Endodermal cell (in vitro differentiated cells): ENCODE measurements around the gene SERPINA5. TPM values are rescaled to one million over a fixed set of nuclear protein-coding genes. Genes with fewer than 3 reads are reported as not detected.
"Not testable (repeated sequence)": the region's sequence is repeated elsewhere in the genome, so short reads cannot be mapped to it uniquely, and the experiment has no call there.

ENCODE experiments used
- DNase-seq: peaks from one replicate; pipeline ENCODE4 v3.0.0-alpha.2; 2017
- H3K27ac ChIP-seq: 2 replicates; pipeline ENCODE4 v1.5.1; 2013; ENCODE audit warnings: mild to moderate bottlenecking, low read depth, low read length, moderate library complexity
- H3K27me3 ChIP-seq: 2 replicates; pipeline ENCODE4 v1.6.1; 2013; ENCODE audit warnings: mild to moderate bottlenecking, low read length, moderate library complexity; ENCODE audit not compliant: insufficient read depth, control insufficient read depth, poor library complexity, severe bottlenecking
- H3K36me3 ChIP-seq: 2 replicates; pipeline ENCODE4 v1.7.0; 2013; ENCODE audit warnings: mild to moderate bottlenecking, low read length, moderate library complexity; ENCODE audit not compliant: control insufficient read depth, insufficient read depth
- H3K4me1 ChIP-seq: one replicate; pipeline ENCODE4 v1.7.0; 2013; ENCODE audit warnings: low read length; ENCODE audit not compliant: control insufficient read depth, insufficient read depth
- H3K4me3 ChIP-seq: 2 replicates; pipeline ENCODE4 v1.5.1; 2013; ENCODE audit warnings: mild to moderate bottlenecking, low read length, moderate library complexity
- H3K9ac ChIP-seq: 2 replicates; pipeline ENCODE4 v1.6.1; 2013; ENCODE audit warnings: mild to moderate bottlenecking, low read length, moderate library complexity; ENCODE audit not compliant: poor library complexity, severe bottlenecking; ENCODE audit errors: extremely low read depth
- H3K9me3 ChIP-seq: 2 replicates; pipeline ENCODE4 v1.6.1; 2013; ENCODE audit warnings: mild to moderate bottlenecking, low read length, moderate library complexity; ENCODE audit not compliant: control insufficient read depth
- H3K27ac Mint-ChIP-seq: 2 replicates; pipeline ENCODE4 v1.8.0; 2020; ENCODE audit warnings: mixed read lengths
- H3K27me3 Mint-ChIP-seq: 2 replicates; pipeline ENCODE4 v1.8.0; 2021; ENCODE audit warnings: mild to moderate bottlenecking, mixed read lengths; ENCODE audit not compliant: insufficient read depth
- H3K36me3 Mint-ChIP-seq: 2 replicates; pipeline ENCODE4 v1.8.0; 2020; ENCODE audit warnings: low read depth, mixed read lengths
- H3K4me1 Mint-ChIP-seq: 2 replicates; pipeline ENCODE4 v1.8.0; 2020; ENCODE audit warnings: mixed read lengths
- H3K4me3 Mint-ChIP-seq: 2 replicates; pipeline ENCODE4 v1.8.0; 2020; ENCODE audit warnings: mild to moderate bottlenecking, moderate library complexity, mixed read lengths
- H3K9me3 Mint-ChIP-seq: 2 replicates; pipeline ENCODE4 v1.8.0; 2020; ENCODE audit warnings: mild to moderate bottlenecking, mixed read lengths
- WGBS, 2 experiments: methylation state at CpG; one replicate each; pipeline versions ENCODE4 v1.1.5 to v1.1.7; 2013; ENCODE audit warnings: missing lambda C conversion rate in 2 of 2, mixed read lengths in 1 of 2; ENCODE audit not compliant: insufficient coverage in 1 of 2, insufficient read length in 1 of 2; 5-methylcytosine and 5-hydroxymethylcytosine counted together
- total RNA-seq, 2 donors: library from RNA; stranded (reverse); fragmentation: NEBNext Ultra II Directional in 1 of 2; extraction: Animal tissue kit (Norgen Biotek cat#: 25700) in 1 of 2; gene quantifications; 2 replicates in 1 of 2; 3 replicates in 1 of 2; pipeline ENCODE4 v1.2.1, GENCODE V29; 2021
- TF ChIP-seq, protein P1 (sequence below): fragments of 200-600 bp; sonication (generic); conservative IDR thresholded peaks from 2 replicates; pipeline ENCODE4 v1.5.0; 2021; ENCODE audit warnings: antibody characterized with exemption, mild to moderate bottlenecking

SERPINA5 gene
- total RNA-seq, 2 donors from 2014 or later: 1.5 to 2.8 TPM

GRCh38 chr14:94602722-94603121 is 21.5 kb downstream of the SERPINA5 start:
- no peak for DNase-seq
- H3K4me3 ChIP-seq: no peak overlapping the region
- H3K4me3 Mint-ChIP-seq: no peak overlapping the region
- H3K9ac ChIP-seq: no peak overlapping the region
- no peak overlapping the region for H3K27ac Mint-ChIP-seq
- no peaks in the 10 kb centered on the region for H3K9me3 ChIP-seq
- no peaks in the 10 kb centered on the region for H3K36me3 Mint-ChIP-seq
- H3K27ac ChIP-seq: no peak overlapping the region
- no peaks in the 10 kb centered on the region for H3K9me3 Mint-ChIP-seq
- H3K4me1 Mint-ChIP-seq: peaks cover 26% of the 10 kb centered on the region
- H3K4me1 ChIP-seq: peaks cover 12% of the 10 kb centered on the region
- H3K27me3 ChIP-seq: no peaks in the 10 kb centered on the region
- WGBS, 2 experiments: 82 to 88% methylated on average over 5 of the region's 5 CpGs
- TF ChIP-seq, protein P1, sequence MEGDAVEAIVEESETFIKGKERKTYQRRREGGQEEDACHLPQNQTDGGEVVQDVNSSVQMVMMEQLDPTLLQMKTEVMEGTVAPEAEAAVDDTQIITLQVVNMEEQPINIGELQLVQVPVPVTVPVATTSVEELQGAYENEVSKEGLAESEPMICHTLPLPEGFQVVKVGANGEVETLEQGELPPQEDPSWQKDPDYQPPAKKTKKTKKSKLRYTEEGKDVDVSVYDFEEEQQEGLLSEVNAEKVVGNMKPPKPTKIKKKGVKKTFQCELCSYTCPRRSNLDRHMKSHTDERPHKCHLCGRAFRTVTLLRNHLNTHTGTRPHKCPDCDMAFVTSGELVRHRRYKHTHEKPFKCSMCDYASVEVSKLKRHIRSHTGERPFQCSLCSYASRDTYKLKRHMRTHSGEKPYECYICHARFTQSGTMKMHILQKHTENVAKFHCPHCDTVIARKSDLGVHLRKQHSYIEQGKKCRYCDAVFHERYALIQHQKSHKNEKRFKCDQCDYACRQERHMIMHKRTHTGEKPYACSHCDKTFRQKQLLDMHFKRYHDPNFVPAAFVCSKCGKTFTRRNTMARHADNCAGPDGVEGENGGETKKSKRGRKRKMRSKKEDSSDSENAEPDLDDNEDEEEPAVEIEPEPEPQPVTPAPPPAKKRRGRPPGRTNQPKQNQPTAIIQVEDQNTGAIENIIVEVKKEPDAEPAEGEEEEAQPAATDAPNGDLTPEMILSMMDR: no peak
- no peaks in the 10 kb centered on the region for H3K36me3 ChIP-seq
- H3K27me3 Mint-ChIP-seq: peaks cover 6% of the 10 kb centered on the region

- Mint-ChIP-seq H3K4me3 (no peak overlapping the region), H3K27me3 (peaks cover 8% of the 10 kb centered on the region), H3K9me3 (peaks cover 3% of the 10 kb centered on the region), H3K36me3 (no peaks in the 10 kb centered on the region), H3K27ac (no peak overlapping the region), H3K4me1 (peaks cover 13% of the 10 kb centered on the region)
- TF ChIP-seq, protein P1: no peak
- DNase-seq: no peak
- no peaks in the 10 kb centered on the region for H3K27me3 ChIP-seq
- H3K9me3 ChIP-seq: no peaks in the 10 kb centered on the region
- peaks cover 2% of the 10 kb centered on the region for H3K4me1 ChIP-seq
- WGBS, 2 experiments: 86 to 96% methylated on average over 2 to 3 of the region's 3 CpGs
- no peak overlapping the region for H3K27ac ChIP-seq
- no peaks in the 10 kb centered on the region for H3K36me3 ChIP-seq
- H3K4me3 ChIP-seq: no peak overlapping the region
- H3K9ac ChIP-seq: no peak overlapping the region
Measured at GRCh38 chr14:94605361-94605760, 24.1 kb downstream of the SERPINA5 start.

DNA sequence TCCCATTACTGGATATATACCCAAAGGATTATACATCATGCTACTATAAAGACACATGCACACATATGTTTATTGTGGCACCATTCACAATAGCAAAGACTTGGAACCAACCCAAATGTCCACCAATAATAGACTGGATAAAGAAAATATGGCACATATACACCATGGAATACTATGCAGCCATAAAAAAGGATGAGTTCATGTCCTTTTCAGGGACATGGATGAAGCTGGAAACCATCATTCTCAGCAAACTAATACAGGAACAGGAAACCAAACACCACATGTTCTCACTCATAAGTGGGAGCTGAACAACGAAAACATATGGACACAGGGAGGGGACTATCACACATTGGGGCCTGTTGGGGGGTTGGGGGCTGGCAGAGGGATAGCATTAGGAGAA is 27.7 kb downstream of the SERPINA5 start:
- H3K27me3 Mint-ChIP-seq, H3K4me1 Mint-ChIP-seq: not testable (repeated sequence)
- WGBS, 2 experiments: 92% methylated on average over 1 of the region's 1 CpG; no CpG with 5 or more reads in 1 of the 2 experiments

DNA sequence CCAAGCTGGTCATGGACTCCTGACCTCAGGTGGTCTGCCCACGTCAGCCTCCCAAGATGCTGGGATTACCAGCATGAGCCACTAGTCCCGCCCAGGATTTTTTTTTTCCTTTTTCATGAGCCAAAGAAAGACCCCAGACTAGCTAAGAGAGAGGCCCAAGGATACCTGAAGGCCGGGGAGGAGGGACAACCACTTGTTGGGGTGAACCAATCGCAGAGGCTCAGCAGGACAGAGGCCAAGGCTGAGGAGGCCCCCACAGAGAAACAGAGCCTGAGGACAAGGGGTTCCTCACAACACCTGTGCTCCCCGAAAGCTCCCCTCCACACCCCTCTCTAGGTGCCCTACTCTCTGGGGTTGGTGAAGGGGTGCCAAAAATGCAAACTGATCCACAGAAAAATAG is 30.0 kb downstream of the SERPINA5 start:
- TF ChIP-seq, protein P1: no peak
- H3K4me1 Mint-ChIP-seq: peaks cover 6% of the 10 kb centered on the region
- H3K9me3 ChIP-seq: no peaks in the 10 kb centered on the region
- H3K36me3 ChIP-seq: no peaks in the 10 kb centered on the region
- peaks cover 3% of the 10 kb centered on the region for H3K9me3 Mint-ChIP-seq
- no peak overlapping the region for H3K4me3 ChIP-seq
- no peak overlapping the region for H3K9ac ChIP-seq
- DNase-seq: no peak
- no peaks in the 10 kb centered on the region for H3K27me3 ChIP-seq
- 94 to 95% methylated on average over 3 to 5 of the region's 5 CpGs for WGBS, 2 experiments
- peaks cover 8% of the 10 kb centered on the region for H3K27me3 Mint-ChIP-seq
- H3K4me3 Mint-ChIP-seq: no peak overlapping the region
- H3K4me1 ChIP-seq: no peaks in the 10 kb centered on the region
- H3K27ac ChIP-seq: no peak overlapping the region
- H3K36me3 Mint-ChIP-seq: no peaks in the 10 kb centered on the region
- no peak overlapping the region for H3K27ac Mint-ChIP-seq

More for the DNA sequence above, 27.7 kb downstream of the SERPINA5 start:
- H3K4me3 ChIP-seq, H3K27me3 ChIP-seq, H3K27ac ChIP-seq, H3K27ac Mint-ChIP-seq, H3K4me3 Mint-ChIP-seq, H3K9ac ChIP-seq, DNase-seq, H3K4me1 ChIP-seq, H3K36me3 Mint-ChIP-seq, H3K36me3 ChIP-seq, H3K9me3 ChIP-seq, H3K9me3 Mint-ChIP-seq: not testable (repeated sequence)
